ENCODE results near the gene HLA-DMA. TPM values are rescaled to one million over a fixed set of nuclear protein-coding genes. Genes with fewer than 3 reads are reported as not detected.
A peak's percentile ranks its signal among the peaks of the same experiment; 100 is the strongest.

The HLA-DMA gene
- total RNA-seq, 1 donor from 2014 or later, result 387 TPM

- peak; percentile 40 for ATAC-seq (ENCODE audit: low read depth)
- H3K27ac Mint-ChIP-seq, result peak overlapping the region; percentile 81
- ChIA-PET POLR2A (interaction anchor here (1.2 to 6.1 kb wide), 8 partner anchors 10 to 51 kb away, joined by 3 to 37 read pairs (median 17); partner anchors contain the start of genes BRD2, HLA-DMA and HLA-DMB), CTCF (interaction anchor here (0.9 to 4.1 kb wide), 4 partner anchors 13 to 79 kb away, joined by 3 to 27 read pairs (median 3); partner anchors contain the start of gene HLA-DMA)
- H3K27me3 Mint-ChIP-seq, result no peaks in the 10 kb centered on the region
- H3K4me1 Mint-ChIP-seq, result peaks cover 73% of the 10 kb centered on the region
- no peak for DNase-seq
- no peaks in the 10 kb centered on the region for H3K9me3 Mint-ChIP-seq
- intact Hi-C loops (cut with micrococcal nuclease), result no loop called here
- peak overlapping the region; percentile 67 for H3K4me3 Mint-ChIP-seq
- no peak for TF ChIP-seq CTCF (IDR thresholded peaks at IDR 0.05)
- H3K36me3 Mint-ChIP-seq (ENCODE audit: low read depth), result no peaks in the 10 kb centered on the region
Observed at GRCh38 chr6:32920715-32921114, 32.2 kb downstream of the HLA-DMA start.

DNA sequence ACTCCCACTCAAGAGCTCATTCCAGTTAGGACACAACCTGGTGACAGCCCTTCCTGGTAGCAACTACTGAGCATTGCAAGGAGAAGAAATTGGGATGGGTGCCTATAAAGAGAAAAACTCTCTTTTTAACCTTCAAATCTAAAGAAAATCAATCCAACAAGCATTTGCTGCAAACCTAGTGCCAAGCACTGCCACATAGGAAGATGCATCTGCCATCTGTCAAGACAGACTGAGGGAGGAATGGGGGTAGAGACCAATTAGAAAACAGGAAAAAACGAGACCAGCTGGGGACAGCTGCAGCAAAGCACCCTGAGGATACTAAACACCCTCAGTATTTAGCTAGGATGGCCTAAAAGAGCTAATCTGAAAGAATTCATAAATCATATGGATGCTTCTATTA, 39.9 kb downstream of the HLA-DMA start:
- POLR2A ChIA-PET, result interaction anchor here (0.6 to 2.1 kb wide), 6 partner anchors 9 to 358 kb away, joined by 3 to 8 read pairs (median 4); partner anchors contain the start of gene VPS52
- ATAC-seq (ENCODE audit: low read depth) (no peak), DNase-seq (no peak)
- intact Hi-C loops (cut with micrococcal nuclease), result no loop called here
- Mint-ChIP-seq H3K27me3 (no peaks in the 10 kb centered on the region), H3K36me3 (ENCODE audit: low read depth) (no peaks in the 10 kb centered on the region), H3K9me3 (no peaks in the 10 kb centered on the region), H3K4me1 (peaks cover 25% of the 10 kb centered on the region), H3K4me3 (no peak overlapping the region), H3K27ac (no peak overlapping the region)
- no peak for TF ChIP-seq CTCF (IDR thresholded peaks at IDR 0.05)
- CTCF ChIA-PET, result interaction anchor here (0.8 to 2.1 kb wide), 5 partner anchors 9 to 72 kb away, joined by 3 to 9 read pairs (median 3); partner anchors contain the start of gene HLA-DMA

DNA sequence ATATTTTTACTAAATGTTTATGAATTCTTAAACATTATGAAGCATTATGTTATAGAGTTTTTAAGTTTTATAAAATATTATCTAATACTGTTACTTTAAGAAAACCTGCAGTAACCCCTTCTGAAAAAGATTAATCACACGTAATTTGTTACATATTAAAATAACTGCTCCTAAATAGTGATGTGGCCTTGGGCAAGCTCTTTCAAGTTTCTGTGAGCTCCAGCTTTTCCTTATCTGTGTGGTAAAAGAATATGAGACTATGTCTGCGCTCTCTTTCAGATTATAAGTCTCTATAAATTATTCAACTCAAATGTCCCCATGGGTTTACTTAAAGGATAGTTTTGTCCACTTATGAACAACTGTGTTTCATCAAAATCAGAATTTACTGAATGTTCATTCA, 44.0 kb downstream of the HLA-DMA start:
- Mint-ChIP-seq H3K36me3 (ENCODE audit: low read depth) (no peaks in the 10 kb centered on the region), H3K4me1 (peaks cover 13% of the 10 kb centered on the region), H3K27ac (no peak overlapping the region), H3K9me3 (no peaks in the 10 kb centered on the region), H3K4me3 (no peak overlapping the region), H3K27me3 (no peaks in the 10 kb centered on the region)
- ATAC-seq (ENCODE audit: low read depth), result no peak
- ChIA-PET POLR2A (no interaction called here), CTCF (interaction anchor here (0.9 kb wide), 1 partner anchor 44 kb away, joined by 3 read pairs; the partner anchor contains the start of gene HLA-DMA)
- DNase-seq, result no peak
- no peak for TF ChIP-seq CTCF (IDR thresholded peaks at IDR 0.05)
- intact Hi-C loops (cut with micrococcal nuclease), result no loop called here

DNA sequence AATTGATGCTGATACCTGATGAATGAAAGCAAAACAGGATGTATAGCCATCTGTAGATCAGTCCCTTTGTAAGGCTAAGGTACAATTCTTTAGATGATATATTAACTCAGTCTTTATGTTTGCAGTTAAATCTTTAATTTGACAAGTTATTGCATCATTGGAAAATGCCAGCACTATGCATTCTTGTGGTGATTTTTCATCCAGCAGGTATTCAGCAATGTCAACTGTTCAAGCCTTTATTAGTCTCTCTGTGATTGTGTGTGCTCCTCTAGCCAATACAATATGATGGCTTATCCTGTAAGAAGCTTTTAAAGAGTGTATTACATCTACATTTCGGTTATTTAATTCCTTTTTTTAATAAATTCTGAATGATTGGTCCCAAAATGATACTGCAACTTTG, 46.4 kb downstream of the HLA-DMA start:
- Mint-ChIP-seq H3K27ac (no peak overlapping the region), H3K36me3 (ENCODE audit: low read depth) (peaks cover 3% of the 10 kb centered on the region), H3K4me3 (no peak overlapping the region), H3K27me3 (no peaks in the 10 kb centered on the region), H3K9me3 (no peaks in the 10 kb centered on the region), H3K4me1 (peaks cover 21% of the 10 kb centered on the region)
- ChIA-PET POLR2A (interaction anchor here (0.6 to 2.9 kb wide), 3 partner anchors 34 to 81 kb away, joined by 3 to 17 read pairs (median 4); no protein-coding TSS in a partner anchor), CTCF (no interaction called here)
- ATAC-seq (ENCODE audit: low read depth) (no peak), DNase-seq (no peak)
- TF ChIP-seq CTCF (IDR thresholded peaks at IDR 0.05), result no peak
- intact Hi-C loops (cut with micrococcal nuclease), result no loop called here

DNA sequence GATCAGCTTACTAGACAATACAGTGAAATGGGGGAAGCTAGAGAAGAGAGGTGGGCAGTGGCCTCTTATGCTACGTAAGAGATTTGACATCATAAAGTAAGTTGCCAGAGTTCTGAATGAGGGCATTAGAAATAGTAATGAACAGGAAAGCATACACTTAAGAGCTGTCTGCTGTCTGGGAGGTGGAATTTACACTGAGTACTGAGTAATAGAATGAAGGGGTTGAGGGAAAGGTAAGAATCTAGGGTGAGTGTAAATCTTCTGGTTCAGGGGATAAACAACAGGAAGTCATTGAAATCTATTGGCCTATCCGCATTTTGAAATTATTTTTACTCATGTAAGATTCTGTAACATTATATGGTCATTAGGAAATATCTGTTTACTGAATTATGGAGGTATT, 47.8 kb downstream of the HLA-DMA start:
- ChIA-PET CTCF (interaction anchor here (0.8 to 2.4 kb wide), 9 partner anchors 8 to 80 kb away, joined by 3 to 9 read pairs (median 4); partner anchors contain the start of gene HLA-DMA), POLR2A (interaction anchor here (0.6 to 3.7 kb wide), 6 partner anchors 10 to 67 kb away, joined by 3 to 34 read pairs (median 6); partner anchors contain the start of gene HLA-DMA)
- Mint-ChIP-seq H3K4me1 (peaks cover 23% of the 10 kb centered on the region), H3K27ac (no peak overlapping the region), H3K36me3 (ENCODE audit: low read depth) (peaks cover 13% of the 10 kb centered on the region), H3K27me3 (no peaks in the 10 kb centered on the region), H3K4me3 (no peak overlapping the region), H3K9me3 (no peaks in the 10 kb centered on the region)
- no peak for TF ChIP-seq CTCF (IDR thresholded peaks at IDR 0.05)
- DNase-seq (no peak), ATAC-seq (ENCODE audit: low read depth) (no peak)
- intact Hi-C loops (cut with micrococcal nuclease), result no loop called here
